Type B pancreatic cell (in vitro differentiated cells): ENCODE data around the gene PPFIA1. TPM values are rescaled to one million over a fixed set of nuclear protein-coding genes. Genes with fewer than 3 reads are reported as not detected.

Experiments used
- DNase-seq: peaks from one replicate; pipeline ENCODE4 v3.0.0; 2021; ENCODE audit warnings: mixed read lengths; ENCODE audit not compliant: unreplicated experiment; ENCODE audit errors: extremely low spot score
- H3K27ac Mint-ChIP-seq: 2 replicates; pipeline ENCODE4 v1.8.0; 2021; ENCODE audit warnings: mild to moderate bottlenecking, mixed read lengths
- H3K27me3 Mint-ChIP-seq: 2 replicates; pipeline ENCODE4 v1.8.0; 2021; ENCODE audit warnings: mixed read lengths
- H3K36me3 Mint-ChIP-seq: 2 replicates; pipeline ENCODE4 v1.8.0; 2021; ENCODE audit warnings: mixed read lengths
- H3K4me1 Mint-ChIP-seq: one replicate; pipeline ENCODE4 v1.8.0; 2021; ENCODE audit warnings: mixed read lengths; ENCODE audit not compliant: unreplicated experiment
- H3K4me3 Mint-ChIP-seq: 2 replicates; pipeline ENCODE4 v1.8.0; 2021; ENCODE audit warnings: mild to moderate bottlenecking, mixed read lengths
- H3K9me3 Mint-ChIP-seq: 2 replicates; pipeline ENCODE4 v1.8.0; 2021; ENCODE audit warnings: mixed read lengths
- total RNA-seq: library from RNA; stranded (reverse); gene quantifications from 2 replicates; pipeline ENCODE4 v1.2.1, GENCODE V29; 2021; ENCODE audit warnings: low replicate concordance
- TF ChIP-seq, protein P1 (sequence below): fragments of 200-600 bp; sonication (generic); conservative IDR thresholded peaks from 2 replicates; pipeline ENCODE4 v1.5.0; 2021; ENCODE audit warnings: antibody characterized with exemption, mild to moderate bottlenecking

The PPFIA1 gene
- total RNA-seq, 1 donor from 2014 or later, result 57.0 TPM

DNA sequence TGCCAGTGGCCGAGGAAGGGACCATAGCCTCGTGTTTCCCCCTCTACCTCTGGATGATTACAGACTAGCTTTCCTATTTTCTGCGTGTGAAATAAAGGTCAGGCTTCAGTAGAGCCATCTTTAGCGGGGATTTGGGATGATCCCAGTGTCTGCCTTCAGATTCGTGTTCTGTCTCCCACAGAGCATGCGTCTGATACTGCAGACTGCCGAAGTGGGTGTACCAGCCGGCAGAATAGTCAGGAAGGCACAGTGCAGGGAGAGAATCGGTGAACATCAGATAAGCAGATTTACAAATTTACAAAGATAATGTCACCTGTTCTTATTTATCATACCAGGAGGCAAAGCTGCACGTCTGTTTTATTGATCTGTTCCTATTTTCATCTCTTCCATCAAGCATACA lies 138.9 kb downstream of the PPFIA1 start:
- H3K4me3 Mint-ChIP-seq, result no peak overlapping the region
- H3K9me3 Mint-ChIP-seq, result no peaks in the 10 kb centered on the region
- no peaks in the 10 kb centered on the region for H3K4me1 Mint-ChIP-seq
- no peak for DNase-seq
- TF ChIP-seq, protein P1, sequence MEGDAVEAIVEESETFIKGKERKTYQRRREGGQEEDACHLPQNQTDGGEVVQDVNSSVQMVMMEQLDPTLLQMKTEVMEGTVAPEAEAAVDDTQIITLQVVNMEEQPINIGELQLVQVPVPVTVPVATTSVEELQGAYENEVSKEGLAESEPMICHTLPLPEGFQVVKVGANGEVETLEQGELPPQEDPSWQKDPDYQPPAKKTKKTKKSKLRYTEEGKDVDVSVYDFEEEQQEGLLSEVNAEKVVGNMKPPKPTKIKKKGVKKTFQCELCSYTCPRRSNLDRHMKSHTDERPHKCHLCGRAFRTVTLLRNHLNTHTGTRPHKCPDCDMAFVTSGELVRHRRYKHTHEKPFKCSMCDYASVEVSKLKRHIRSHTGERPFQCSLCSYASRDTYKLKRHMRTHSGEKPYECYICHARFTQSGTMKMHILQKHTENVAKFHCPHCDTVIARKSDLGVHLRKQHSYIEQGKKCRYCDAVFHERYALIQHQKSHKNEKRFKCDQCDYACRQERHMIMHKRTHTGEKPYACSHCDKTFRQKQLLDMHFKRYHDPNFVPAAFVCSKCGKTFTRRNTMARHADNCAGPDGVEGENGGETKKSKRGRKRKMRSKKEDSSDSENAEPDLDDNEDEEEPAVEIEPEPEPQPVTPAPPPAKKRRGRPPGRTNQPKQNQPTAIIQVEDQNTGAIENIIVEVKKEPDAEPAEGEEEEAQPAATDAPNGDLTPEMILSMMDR, result no peak
- H3K27ac Mint-ChIP-seq, result no peak overlapping the region
- H3K27me3 Mint-ChIP-seq, result no peaks in the 10 kb centered on the region
- H3K36me3 Mint-ChIP-seq, result peaks cover 19% of the 10 kb centered on the region

DNA sequence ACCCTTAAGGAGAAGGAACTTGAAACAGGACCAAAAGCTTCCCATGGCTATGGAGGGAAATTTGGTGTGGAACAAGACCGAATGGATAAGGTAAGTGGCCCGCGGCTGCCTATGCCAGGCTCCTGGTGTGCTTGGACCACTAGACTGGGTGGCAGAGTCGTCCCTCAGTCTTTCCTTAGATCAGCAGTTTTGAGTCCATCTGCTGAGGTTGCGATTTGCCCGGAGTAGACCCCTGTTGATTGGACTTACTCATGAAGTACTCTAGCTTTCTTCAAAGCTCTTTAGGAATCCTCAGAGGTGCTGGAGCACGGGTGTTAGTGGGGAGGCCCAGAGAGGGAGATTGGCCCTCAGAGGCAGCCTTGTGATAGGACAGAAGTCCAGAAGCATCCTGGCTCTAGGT lies 139.4 kb downstream of the PPFIA1 start:
- Mint-ChIP-seq H3K4me1 (no peaks in the 10 kb centered on the region), H3K27ac (no peak overlapping the region), H3K36me3 (peaks cover 21% of the 10 kb centered on the region), H3K27me3 (no peaks in the 10 kb centered on the region), H3K4me3 (no peak overlapping the region), H3K9me3 (no peaks in the 10 kb centered on the region)
- TF ChIP-seq, protein P1, result no peak
- DNase-seq, result no peak

DNA sequence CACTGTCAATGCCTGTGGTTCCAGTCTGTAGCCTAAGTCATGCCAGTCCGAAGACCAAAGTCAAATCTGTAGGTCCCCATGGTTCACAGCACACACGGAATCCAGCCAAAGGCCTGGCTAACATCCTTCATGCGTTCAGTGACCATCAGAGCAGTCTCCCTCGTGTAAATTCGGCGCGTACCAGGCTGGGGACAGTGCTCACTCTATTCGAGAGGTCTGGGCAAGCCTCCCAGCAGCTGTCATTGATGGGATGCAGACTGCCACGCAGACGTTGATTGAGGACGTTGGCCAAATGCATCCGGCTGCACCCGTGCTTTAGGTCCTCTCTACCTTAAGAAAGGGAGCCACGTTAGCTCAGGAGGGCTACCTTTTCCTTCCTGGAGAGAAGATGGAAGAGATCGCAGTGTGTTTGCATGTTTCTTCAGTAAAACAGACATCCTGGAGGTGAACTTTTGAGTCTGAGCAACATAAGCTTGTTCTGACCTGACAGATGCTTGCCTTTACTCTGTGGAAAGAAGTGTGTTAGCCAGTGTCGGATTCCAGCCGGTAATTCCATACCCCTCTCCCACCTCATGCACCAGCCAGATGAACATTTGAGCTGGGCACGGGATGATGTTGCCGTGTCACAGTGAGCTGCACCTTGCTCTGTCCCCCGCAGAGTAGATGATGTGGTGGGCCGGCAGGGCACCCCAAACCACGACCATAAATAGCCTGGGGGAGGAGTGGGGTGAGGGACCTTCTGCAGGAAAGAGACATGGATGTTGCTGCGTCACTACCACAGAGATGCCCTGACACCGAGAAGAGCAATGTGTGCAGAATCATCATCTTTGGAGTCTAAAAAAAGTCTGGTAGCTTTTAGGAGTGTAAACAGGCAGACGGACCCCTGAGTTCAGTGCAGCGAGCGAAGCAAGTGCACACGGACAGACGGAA lies 140.1 kb downstream of the PPFIA1 start:
- Mint-ChIP-seq H3K4me3 (no peak overlapping the region), H3K4me1 (no peaks in the 10 kb centered on the region), H3K27ac (no peak overlapping the region), H3K9me3 (no peaks in the 10 kb centered on the region), H3K27me3 (no peaks in the 10 kb centered on the region), H3K36me3 (peaks cover 24% of the 10 kb centered on the region)
- TF ChIP-seq, protein P1, result no peak
- DNase-seq, result no peak

DNA sequence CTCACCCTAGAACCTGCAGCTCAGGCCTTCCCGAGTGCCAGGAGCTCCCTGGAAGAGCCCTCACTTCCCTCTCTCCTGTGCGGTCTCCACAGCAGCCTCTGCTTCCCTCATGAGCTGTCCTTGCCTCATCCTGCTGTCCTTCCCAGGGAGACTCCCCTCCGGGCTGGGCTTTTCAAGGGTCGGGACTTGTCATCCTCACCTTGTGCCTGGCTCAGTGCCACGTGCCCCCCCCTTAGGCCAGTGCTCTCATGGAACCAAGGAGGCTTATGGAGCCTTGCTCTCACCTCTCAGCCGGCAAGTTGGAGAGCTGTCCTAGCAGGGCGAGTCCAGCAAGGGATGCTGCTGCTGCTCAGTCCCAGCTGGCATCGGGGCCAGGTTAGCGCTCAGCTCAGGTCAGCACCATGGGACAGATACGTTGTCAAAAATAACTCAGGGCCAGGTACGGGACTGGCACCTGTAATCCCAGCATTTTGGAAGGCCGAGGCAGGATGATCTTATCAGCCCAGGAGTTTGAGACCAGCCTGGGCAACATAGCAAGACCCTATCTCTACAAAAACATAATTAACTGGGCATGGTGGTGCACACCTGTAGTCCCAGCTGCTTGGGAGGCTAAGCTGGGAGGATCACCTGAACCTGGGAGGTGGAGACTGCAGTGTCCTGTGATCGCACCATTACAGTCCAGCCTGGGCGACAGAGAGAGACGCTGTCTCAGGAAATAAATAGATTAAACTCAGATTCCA lies 141.4 kb downstream of the PPFIA1 start:
- Mint-ChIP-seq H3K27ac (no peak overlapping the region), H3K4me3 (no peak overlapping the region)

GRCh38 chr11:70413151-70413550 lies 142.7 kb downstream of the PPFIA1 start:
- Mint-ChIP-seq H3K27me3 (no peaks in the 10 kb centered on the region), H3K9me3 (no peaks in the 10 kb centered on the region), H3K4me1 (no peaks in the 10 kb centered on the region), H3K4me3 (no peak overlapping the region), H3K36me3 (peaks cover 28% of the 10 kb centered on the region), H3K27ac (no peak overlapping the region)
- DNase-seq, result no peak
- TF ChIP-seq, protein P1, result no peak

More for the DNA sequence above, 141.4 kb downstream of the PPFIA1 start:
- Mint-ChIP-seq H3K4me1 (no peaks in the 10 kb centered on the region), H3K27me3 (no peaks in the 10 kb centered on the region), H3K36me3 (peaks cover 28% of the 10 kb centered on the region), H3K9me3 (no peaks in the 10 kb centered on the region)
- no peak for DNase-seq
- TF ChIP-seq, protein P1, result no peak
